GM23248 (cell line): ENCODE measurements around the gene SLC6A2. TPM values are rescaled to one million over a fixed set of nuclear protein-coding genes. Genes with fewer than 3 reads are reported as not detected.

Source experiments
- DNase-seq: peaks from one replicate; pipeline ENCODE4 v3.0.0-alpha.2; 2015
- H2AFZ ChIP-seq: fragments of 200-600 bp; sonication (generic); 2 replicates; pipeline ENCODE4 v1.6.1; 2016; ENCODE audit warnings: antibody characterized with exemption
- H3F3A ChIP-seq: fragments of 200-600 bp; sonication (generic); 2 replicates; pipeline ENCODE4 v1.6.1; 2016; ENCODE audit warnings: mild to moderate bottlenecking, antibody characterized with exemption, mixed run types; ENCODE audit not compliant: insufficient read depth
- H3K27ac ChIP-seq: fragments of 200-600 bp; sonication (generic); 2 replicates; pipeline ENCODE4 v1.5.1; 2016; ENCODE audit warnings: mild to moderate bottlenecking
- H3K27me3 ChIP-seq: fragments of 200-600 bp; sonication (generic); replicated peaks from 2 replicates; pipeline ENCODE4 v1.6.1; 2016; ENCODE audit warnings: mild to moderate bottlenecking; ENCODE audit not compliant: insufficient read depth
- H3K36me3 ChIP-seq: fragments of 200-600 bp; sonication (generic); 2 replicates; pipeline ENCODE4 v1.6.1; 2016; ENCODE audit warnings: low read depth, mild to moderate bottlenecking
- H3K4me1 ChIP-seq: fragments of 200-600 bp; sonication (generic); 2 replicates; pipeline ENCODE4 v1.6.1; 2016; ENCODE audit warnings: mild to moderate bottlenecking; ENCODE audit not compliant: insufficient read depth
- H3K4me2 ChIP-seq: fragments of 200-600 bp; sonication (generic); one replicate; pipeline ENCODE4 v1.6.1; 2016; ENCODE audit warnings: mild to moderate bottlenecking; ENCODE audit not compliant: unreplicated experiment
- H3K4me3 ChIP-seq: fragments of 200-600 bp; sonication (generic); 2 replicates; pipeline ENCODE4 v1.5.1; 2016; ENCODE audit warnings: mild to moderate bottlenecking
- H3K79me2 ChIP-seq: fragments of 200-600 bp; sonication (generic); 2 replicates; pipeline ENCODE4 v1.6.1; 2016; ENCODE audit warnings: mild to moderate bottlenecking; ENCODE audit not compliant: insufficient read depth
- H3K9ac ChIP-seq: fragments of 200-600 bp; sonication (generic); 2 replicates; pipeline ENCODE4 v1.6.1; 2016; ENCODE audit warnings: mild to moderate bottlenecking
- H3K9me2 ChIP-seq: fragments of 200-600 bp; sonication (generic); 2 replicates; pipeline ENCODE4 v1.6.1; 2016; ENCODE audit warnings: mixed run types, mild to moderate bottlenecking, moderate library complexity; ENCODE audit not compliant: insufficient read depth
- H3K9me3 ChIP-seq: fragments of 200-600 bp; sonication (generic); one replicate; pipeline ENCODE4 v1.6.1; 2017; ENCODE audit warnings: low read depth
- H4K20me1 ChIP-seq: fragments of 200-600 bp; sonication (generic); 2 replicates; pipeline ENCODE4 v1.6.0; 2016; ENCODE audit not compliant: insufficient read depth
- EZH2 ChIP-seq: fragments of 200-600 bp; sonication (generic); IDR thresholded peaks from 2 replicates; pipeline ENCODE4 v1.6.1; 2018; ENCODE audit warnings: antibody characterized with exemption, mild to moderate bottlenecking; ENCODE audit not compliant: insufficient read depth, poor library complexity, severe bottlenecking
- EZH2phosphoT487 ChIP-seq: fragments of 200-600 bp; sonication (generic); IDR thresholded peaks from 2 replicates; pipeline ENCODE4 v1.6.1; 2018; ENCODE audit warnings: antibody characterized with exemption, moderate library complexity, mild to moderate bottlenecking, low read depth; ENCODE audit not compliant: insufficient read depth
- WGBS, 2 experiments: methylation state at CpG; one replicate each; pipeline ENCODE4 v1.1.6; 2015 to 2017; ENCODE audit warnings: low lambda C conversion rate in 2 of 2, low coverage in 1 of 2; ENCODE audit errors: missing lambda C conversion rate in 2 of 2; 5-methylcytosine and 5-hydroxymethylcytosine counted together
- in situ Hi-C: fragments of 300-500 bp; cut with MboI; formaldehyde crosslinking; loops from 2 replicates; pipeline ENCODE4 v1.15.0; 2020
- polyA plus RNA-seq: library from polyadenylated mRNA; unstranded; fragments of >200 nt; fragmentation: Nextera tagmentation; extraction: Ambion mirVana; gene quantifications from 2 replicates; pipeline ENCODE4 v1.2.1, GENCODE V29; 2016
- total RNA-seq: library from RNA; depleted of rRNA; stranded (reverse); fragments of >200 nt; shearing (Covaris generic); gene quantifications from 2 replicates; pipeline ENCODE4 v1.2.3, GENCODE V29; 2014

Gene SLC6A2
- total and polyA plus RNA-seq, 2 experiments from 2014 or later: not detected

GRCh38 chr16:55698331-55698730 lies 42.5 kb downstream of the SLC6A2 start:
- Histone ChIP-seq H3K9ac (no peak overlapping the region), H3F3A (no peaks in the 10 kb centered on the region), H3K27ac (no peak overlapping the region), H3K4me2 (no peak overlapping the region), H4K20me1 (no peaks in the 10 kb centered on the region), H3K27me3 (0 out of 2 replicates have a peak, but pooled peaks cover 6% of the 10 kb centered on the region), H3K36me3 (no peaks in the 10 kb centered on the region), H3K4me3 (no peak overlapping the region), H3K9me3 (no peaks in the 10 kb centered on the region), H3K9me2 (no peaks in the 10 kb centered on the region), H2AFZ (no peak overlapping the region), H3K4me1 (no peaks in the 10 kb centered on the region), H3K79me2 (no peaks in the 10 kb centered on the region)
- in situ Hi-C loops: no loop called here
- WGBS, 2 experiments: 67 to 77% methylated on average over 6 of the region's 6 CpGs
- DNase-seq: no peak
- TF ChIP-seq EZH2phosphoT487: no peak
- no peak for TF ChIP-seq EZH2

- in situ Hi-C loops: no loop called here
Measured at GRCh38 chr16:55698946-55699345, 43.2 kb downstream of the SLC6A2 start.

GRCh38 chr16:55699616-55700015 lies 43.8 kb downstream of the SLC6A2 start:
- peaks cover 9% of the 10 kb centered on the region; the same call in 1 of the 2 replicates for H3K27me3 ChIP-seq
- H4K20me1 ChIP-seq: no peaks in the 10 kb centered on the region
- no peaks in the 10 kb centered on the region for H3K36me3 ChIP-seq
- H2AFZ ChIP-seq: no peak overlapping the region
- H3K79me2 ChIP-seq: no peaks in the 10 kb centered on the region
- H3F3A ChIP-seq: no peaks in the 10 kb centered on the region
- H3K4me2 ChIP-seq: no peak overlapping the region
- in situ Hi-C loops: loop anchor here (5.0 kb wide), 2 partner anchors 157 to 232 kb away; no protein-coding TSS in a partner anchor
- TF ChIP-seq EZH2phosphoT487 (no peak), EZH2 (no peak)
- no peaks in the 10 kb centered on the region for H3K9me3 ChIP-seq
- 68 to 74% methylated on average over 2 to 3 of the region's 3 CpGs for WGBS, 2 experiments
- no peaks in the 10 kb centered on the region for H3K4me1 ChIP-seq
- H3K9me2 ChIP-seq: no peaks in the 10 kb centered on the region
- no peak overlapping the region for H3K9ac ChIP-seq
- H3K4me3 ChIP-seq: no peak overlapping the region
- H3K27ac ChIP-seq: no peak overlapping the region
- no peak for DNase-seq

More at GRCh38 chr16:55698946-55699345, 43.2 kb downstream of the SLC6A2 start:
- no peaks in the 10 kb centered on the region for H3K9me2 ChIP-seq
- no peaks in the 10 kb centered on the region for H3K4me1 ChIP-seq
- DNase-seq: no peak
- H3K4me3 ChIP-seq: no peak overlapping the region
- H3K9me3 ChIP-seq: no peaks in the 10 kb centered on the region
- no peaks in the 10 kb centered on the region for H3K79me2 ChIP-seq
- no peak overlapping the region for H3K9ac ChIP-seq
- no peak overlapping the region for H2AFZ ChIP-seq
- 0 out of 2 replicates have a peak, but pooled peaks cover 6% of the 10 kb centered on the region for H3K27me3 ChIP-seq
- H3K27ac ChIP-seq: no peak overlapping the region
- TF ChIP-seq EZH2phosphoT487: no peak
- TF ChIP-seq EZH2: no peak
- no peaks in the 10 kb centered on the region for H4K20me1 ChIP-seq
- no peaks in the 10 kb centered on the region for H3F3A ChIP-seq
- no peak overlapping the region for H3K4me2 ChIP-seq
- no peaks in the 10 kb centered on the region for H3K36me3 ChIP-seq

GRCh38 chr16:55700067-55700466 lies 44.3 kb downstream of the SLC6A2 start:
- Histone ChIP-seq H3K27me3 (peaks cover 13% of the 10 kb centered on the region), H3K4me2 (no peak overlapping the region), H3K9me2 (no peaks in the 10 kb centered on the region), H3K4me3 (no peak overlapping the region), H3K79me2 (no peaks in the 10 kb centered on the region), H3K27ac (no peak overlapping the region), H3F3A (no peaks in the 10 kb centered on the region), H3K4me1 (no peaks in the 10 kb centered on the region), H4K20me1 (no peaks in the 10 kb centered on the region), H2AFZ (no peak overlapping the region), H3K9ac (no peak overlapping the region), H3K36me3 (no peaks in the 10 kb centered on the region), H3K9me3 (no peaks in the 10 kb centered on the region)
- WGBS, 2 experiments: 83 to 85% methylated on average over 8 to 10 of the region's 10 CpGs
- in situ Hi-C loops: loop anchor here (5.0 kb wide), 2 partner anchors 158 to 233 kb away; no protein-coding TSS in a partner anchor
- no peak for TF ChIP-seq EZH2phosphoT487
- no peak for TF ChIP-seq EZH2
- DNase-seq: no peak

GRCh38 chr16:55700961-55701360 lies 45.2 kb downstream of the SLC6A2 start:
- Histone ChIP-seq H3F3A (no peaks in the 10 kb centered on the region), H3K9ac (no peak overlapping the region), H3K9me2 (no peaks in the 10 kb centered on the region), H3K9me3 (no peaks in the 10 kb centered on the region), H3K4me2 (no peak overlapping the region), H4K20me1 (no peaks in the 10 kb centered on the region), H3K36me3 (no peaks in the 10 kb centered on the region), H2AFZ (no peak overlapping the region), H3K79me2 (no peaks in the 10 kb centered on the region), H3K4me1 (no peaks in the 10 kb centered on the region), H3K27ac (no peak overlapping the region), H3K4me3 (no peak overlapping the region), H3K27me3 (peaks cover 20% of the 10 kb centered on the region)
- in situ Hi-C loops: loop anchor here (5.0 kb wide), 2 partner anchors 159 to 234 kb away; no protein-coding TSS in a partner anchor
- 82 to 87% methylated on average over 3 of the region's 3 CpGs for WGBS, 2 experiments
- DNase-seq: peak; percentile 3
- TF ChIP-seq EZH2 (no peak), EZH2phosphoT487 (no peak)
